Fibroblast of skin of back (primary cell): Measurements from ENCODE around the gene TMEM107.

ENCODE experiments used
- DNase-seq: peaks from one replicate; pipeline ENCODE4 v3.0.0-alpha.2; 2013

Gene TMEM107

GRCh38 chr17:8162233-8162996 is 13.8 kb downstream of the TMEM107 start, which contains the start of gene VAMP2:
TSS of gene VAMP2 (minus strand) at chr17:8162948. CDS start at chr17:8162879, 69 bp downstream.
- DNase-seq: peak; percentile 69

DNA sequence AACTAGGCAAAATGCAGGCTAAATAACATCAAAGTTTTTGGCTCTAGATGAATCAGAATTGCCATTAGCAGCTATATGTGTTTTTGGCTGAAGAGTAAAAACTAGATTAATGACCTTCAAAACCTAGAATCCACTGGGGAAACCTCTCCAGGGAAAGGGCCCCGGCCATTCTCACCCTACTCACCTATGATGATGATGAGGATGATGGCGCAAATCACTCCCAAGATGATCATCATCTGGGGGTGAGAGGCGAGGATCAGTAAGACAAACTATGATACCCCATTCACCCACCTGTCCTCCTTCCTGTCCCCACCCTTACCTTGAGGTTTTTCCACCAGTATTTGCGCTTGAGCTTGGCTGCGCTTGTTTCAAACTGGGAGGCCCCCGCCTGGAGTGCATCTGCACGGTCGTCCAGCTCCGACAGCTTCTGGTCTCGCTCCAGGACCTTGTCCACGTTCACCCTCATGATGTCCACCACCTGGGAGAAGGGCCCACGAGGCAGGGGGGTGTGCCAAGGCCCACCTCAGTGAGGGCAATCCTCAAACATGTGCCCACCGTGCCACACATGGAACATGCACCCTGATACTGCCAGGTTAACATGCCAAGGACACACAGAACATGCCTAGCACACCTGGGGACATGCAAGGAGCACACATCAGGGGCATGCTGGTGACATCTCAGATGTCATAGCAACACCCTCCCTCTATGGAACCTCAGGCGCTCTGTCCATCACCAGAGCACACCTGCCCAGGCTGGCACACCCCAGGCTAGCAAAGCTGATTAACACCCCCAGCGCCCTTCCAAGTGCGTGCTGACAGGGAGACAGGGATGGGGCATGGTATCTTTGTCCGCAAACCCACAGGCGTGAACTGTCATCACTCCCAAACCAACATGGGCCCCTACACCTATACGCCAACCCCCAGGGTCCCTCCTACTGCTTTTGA is 14.6 kb downstream of the TMEM107 start:
- no peak for DNase-seq

DNA sequence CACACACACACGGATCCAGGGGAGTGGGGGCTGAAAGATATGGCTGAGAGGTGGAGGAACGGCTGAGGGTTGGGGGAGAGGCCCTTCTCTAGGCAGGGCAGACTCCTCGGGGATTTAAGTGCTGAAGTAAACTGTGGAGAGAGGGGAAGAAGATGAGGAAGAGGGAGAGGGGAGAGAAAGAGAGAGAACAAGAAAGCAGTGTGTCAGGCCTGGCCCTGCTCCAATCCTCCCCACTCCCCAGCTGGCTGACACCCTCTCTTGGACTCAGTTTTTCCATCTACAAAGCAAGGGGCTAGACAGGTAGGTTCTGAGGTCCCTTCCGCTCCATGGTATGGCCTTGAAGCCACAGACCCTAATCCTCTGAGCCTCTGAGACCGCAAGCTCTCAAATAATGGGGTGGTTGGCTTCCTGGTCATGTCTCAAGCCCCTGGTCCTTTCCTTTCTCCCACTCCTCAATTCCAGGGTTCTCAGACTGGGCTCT is 15.4 kb downstream of the TMEM107 start:
- no peak for DNase-seq

DNA sequence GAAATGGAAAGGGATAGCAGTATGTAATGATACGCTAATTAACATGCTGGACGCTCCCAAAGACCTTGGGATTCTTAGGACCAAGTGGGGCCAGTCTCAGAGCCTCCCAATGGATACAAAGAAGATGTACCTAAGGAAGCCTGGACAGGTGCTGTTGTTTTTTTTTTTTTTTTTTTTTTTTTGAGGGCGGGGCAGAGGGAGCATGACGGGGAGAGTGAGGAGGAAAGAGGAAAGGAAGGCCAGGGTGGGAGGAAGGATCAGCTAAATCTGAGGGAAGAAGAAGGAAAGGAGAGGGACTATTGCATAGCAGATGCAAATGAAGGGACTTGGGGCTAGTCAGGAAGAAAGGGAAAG is 16.0 kb downstream of the TMEM107 start:
- DNase-seq: no peak

DNA sequence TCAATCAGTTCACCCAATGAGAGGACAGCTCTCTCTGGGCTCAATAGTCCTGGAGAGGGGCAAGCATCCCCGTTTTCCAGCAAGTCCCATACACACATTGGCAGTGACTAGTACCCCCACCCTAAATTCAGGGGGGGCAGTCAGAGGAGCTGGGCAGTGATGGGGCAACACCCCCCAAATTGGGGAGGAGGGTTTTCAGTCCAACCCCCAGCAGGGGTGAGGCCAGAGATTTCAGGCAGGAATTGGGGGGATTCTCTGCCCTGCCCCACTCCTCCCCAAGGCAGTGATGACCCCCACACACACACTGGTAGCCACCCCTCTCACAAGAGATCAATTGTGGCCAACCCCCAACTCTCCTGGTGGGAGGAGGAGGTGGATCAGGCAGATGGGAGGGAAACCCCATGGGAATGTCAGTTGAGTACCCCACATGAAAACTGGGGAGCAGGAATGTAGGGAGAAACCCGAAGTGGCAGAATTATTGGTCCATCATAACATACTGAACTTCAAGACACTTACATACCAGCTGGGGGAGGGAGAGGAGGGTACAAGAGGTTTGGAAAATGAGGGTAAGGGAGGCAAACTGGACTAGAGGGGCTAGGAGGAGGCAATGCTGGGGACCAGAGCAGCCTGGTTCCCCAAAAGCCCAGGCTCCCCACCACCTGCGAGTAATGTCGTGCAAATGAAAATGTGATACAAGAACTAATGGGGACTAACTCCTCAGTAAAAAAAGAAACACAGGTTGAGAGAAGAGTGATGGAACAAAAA is 16.5 kb downstream of the TMEM107 start:
- DNase-seq: no peak

DNA sequence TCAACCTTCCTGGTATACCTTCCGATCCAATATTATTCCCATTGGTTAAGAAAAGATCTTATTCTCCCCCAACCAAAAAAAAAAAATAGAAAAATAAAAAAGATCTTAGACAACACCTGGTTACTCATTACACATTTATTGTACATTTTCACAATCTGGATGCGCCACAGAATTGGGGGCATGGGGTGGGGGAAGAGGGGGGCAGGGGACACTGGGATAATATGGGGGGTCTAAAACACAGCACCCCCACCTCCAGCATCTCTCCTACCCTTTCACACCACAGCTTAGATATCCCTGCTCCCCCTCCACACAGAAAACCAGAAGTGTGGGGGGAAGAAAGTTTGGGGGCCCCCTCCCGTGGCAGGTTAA is 17.2 kb downstream of the TMEM107 start:
- DNase-seq: no peak

DNA sequence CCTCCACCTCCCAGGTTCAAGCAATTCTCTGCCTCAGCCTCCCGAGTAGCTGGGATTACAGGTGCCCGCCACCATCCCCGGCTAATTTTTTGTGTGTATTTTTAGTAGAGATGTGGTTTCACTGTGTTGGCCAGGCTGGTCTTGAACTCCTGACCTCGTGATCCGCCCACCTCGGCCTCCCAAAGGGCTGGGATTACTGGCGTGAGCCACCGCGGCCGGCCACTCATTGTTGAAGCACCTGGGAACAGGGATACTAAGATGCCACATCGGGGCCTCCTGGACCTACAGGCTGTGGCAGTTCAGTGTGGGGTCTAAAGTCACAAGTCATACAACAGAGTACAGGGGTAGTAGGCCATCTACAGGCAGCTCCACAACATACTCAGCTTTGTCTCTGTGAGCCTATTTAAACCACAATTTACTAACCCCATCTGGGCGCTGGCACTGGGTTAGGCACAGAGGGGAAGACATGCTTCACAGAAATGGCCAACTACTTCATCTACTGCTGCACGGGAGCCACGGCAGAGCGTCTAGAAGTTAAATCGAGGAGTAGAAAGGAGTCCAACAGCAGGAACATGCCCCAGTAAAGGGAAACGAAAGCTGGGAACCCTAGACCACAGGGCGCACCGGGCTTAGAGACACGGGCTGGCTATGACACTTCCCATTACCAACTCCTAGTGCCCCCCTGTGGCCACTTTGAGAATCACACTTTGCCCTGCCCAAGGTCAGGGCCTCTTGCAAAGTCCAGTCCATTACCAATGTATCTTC is 17.7 kb downstream of the TMEM107 start:
- DNase-seq: peak; percentile 82

- DNase-seq: peak; percentile 100
Observed at GRCh38 chr17:8156246-8156992, 19.8 kb downstream of the TMEM107 start.

DNA sequence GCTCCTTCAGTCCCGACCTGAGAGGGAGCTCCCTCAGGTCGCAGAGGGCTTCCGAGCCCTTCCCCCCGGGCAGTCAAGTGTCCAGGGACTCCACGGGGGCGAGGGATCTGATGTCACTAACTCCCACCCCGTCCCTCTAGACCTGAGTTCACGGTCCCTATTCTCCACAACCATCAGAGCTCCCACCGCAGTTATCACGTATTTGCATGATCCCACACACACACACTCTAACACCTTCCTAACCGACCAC is 20.3 kb downstream of the TMEM107 start:
- DNase-seq: no peak

- no peak for DNase-seq
Observed at GRCh38 chr17:8155231-8155995, 20.8 kb downstream of the TMEM107 start.

GRCh38 chr17:8154608-8155155 is 21.5 kb downstream of the TMEM107 start:
- no peak for DNase-seq

DNA sequence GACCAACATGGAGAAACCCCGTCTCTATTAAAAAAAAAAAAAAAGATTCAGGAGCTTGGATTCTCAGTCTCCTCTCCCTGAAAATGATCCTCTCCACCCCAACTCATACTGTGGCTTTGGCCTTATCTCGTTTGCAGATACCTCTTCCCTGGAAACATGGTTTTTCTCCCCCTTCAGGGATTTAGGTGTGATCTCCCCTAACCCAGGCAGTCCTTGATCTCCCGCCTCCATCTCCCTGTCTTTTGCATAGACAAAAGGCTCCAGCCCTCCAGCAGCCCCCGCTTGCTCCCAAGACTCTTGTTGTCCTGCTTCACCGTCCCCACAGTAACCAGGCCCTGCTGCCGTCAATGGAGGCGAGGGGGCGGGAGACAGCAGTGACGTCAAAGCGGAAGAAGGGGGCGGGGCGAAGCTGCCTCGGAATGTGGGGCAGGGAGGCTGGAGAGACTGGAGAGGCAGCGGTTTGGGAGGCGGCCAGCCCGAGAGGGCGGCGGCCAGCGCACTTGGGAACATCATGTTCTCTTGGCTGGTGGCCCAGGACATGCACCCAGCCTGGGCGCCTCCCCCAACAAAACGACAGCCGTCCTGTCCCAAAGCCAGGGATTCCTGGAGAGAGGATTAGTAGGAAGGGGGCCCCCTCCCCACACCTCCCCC is 22.1 kb downstream of the TMEM107 start:
- DNase-seq: peak; percentile 98

GRCh38 chr17:8153525-8153956 is 22.6 kb downstream of the TMEM107 start:
- peak; percentile 97 for DNase-seq

- no peak for DNase-seq
Observed at GRCh38 chr17:8153031-8153451, 23.1 kb downstream of the TMEM107 start.

- peak; percentile 92 for DNase-seq
Observed at GRCh38 chr17:8152112-8152775, 23.9 kb downstream of the TMEM107 start, which contains the start of gene PER1. TSS of gene PER1 (minus strand) at chr17:8152404. CDS start at chr17:8150706, 1,698 bp downstream.

DNA sequence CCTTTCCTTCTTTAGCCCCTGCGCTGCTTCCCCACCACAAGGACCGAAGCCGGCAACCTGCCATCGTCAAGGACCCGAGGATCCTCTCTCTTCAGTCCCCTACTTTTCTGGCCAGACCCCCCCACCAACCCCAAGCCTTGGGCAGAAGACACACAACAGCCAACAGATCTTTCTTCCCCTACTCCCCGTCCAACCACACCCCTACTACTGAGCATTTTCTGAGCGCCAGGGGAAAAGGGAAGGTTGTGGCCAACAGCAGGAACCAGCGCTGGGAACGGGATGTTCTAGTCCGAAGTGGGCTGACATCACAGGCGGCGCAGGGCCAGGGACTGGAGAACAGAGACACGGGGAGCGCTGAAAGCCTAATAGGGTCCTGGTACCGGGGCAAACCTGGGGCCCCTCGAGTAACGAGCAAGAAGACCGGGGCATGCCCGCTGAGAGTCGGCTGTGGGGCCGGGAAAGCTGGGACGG is 24.5 kb downstream of the TMEM107 start:
- peak; percentile 57 for DNase-seq

GRCh38 chr17:8151120-8151640 is 25.0 kb downstream of the TMEM107 start:
- peak; percentile 88 for DNase-seq
